GM18907 (cell line): ENCODE results near the gene EEF1A2.
A peak's percentile ranks its signal among the peaks of the same experiment; 100 is the strongest.
"Not testable (repeated sequence)": the region's sequence is repeated elsewhere in the genome, so short reads cannot be mapped to it uniquely, and the experiment has no call there.

ENCODE experiments used
- ATAC-seq: cut with Tn5 transposase; IDR thresholded peaks from one replicate; pipeline ENCODE4 v1.9.1; 2021; ENCODE audit warnings: mild to moderate bottlenecking, moderate library complexity; ENCODE audit not compliant: unreplicated experiment

EEF1A2 gene

GRCh38 chr20:63521602-63522001 is 22.7 kb upstream of the EEF1A2 start:
- ATAC-seq, result no peak

- ATAC-seq, result peak; percentile 39
These were observed 22.2 kb upstream of the EEF1A2 start for GRCh38 chr20:63520934-63521601.

GRCh38 chr20:63520504-63520933 is 21.6 kb upstream of the EEF1A2 start, which contains the start of gene PPDPF:
PPDPF (plus strand) TSS chr20:63520765; CDS start chr20:63521309, 544 bp downstream.
- ATAC-seq, result peak; percentile 60

DNA sequence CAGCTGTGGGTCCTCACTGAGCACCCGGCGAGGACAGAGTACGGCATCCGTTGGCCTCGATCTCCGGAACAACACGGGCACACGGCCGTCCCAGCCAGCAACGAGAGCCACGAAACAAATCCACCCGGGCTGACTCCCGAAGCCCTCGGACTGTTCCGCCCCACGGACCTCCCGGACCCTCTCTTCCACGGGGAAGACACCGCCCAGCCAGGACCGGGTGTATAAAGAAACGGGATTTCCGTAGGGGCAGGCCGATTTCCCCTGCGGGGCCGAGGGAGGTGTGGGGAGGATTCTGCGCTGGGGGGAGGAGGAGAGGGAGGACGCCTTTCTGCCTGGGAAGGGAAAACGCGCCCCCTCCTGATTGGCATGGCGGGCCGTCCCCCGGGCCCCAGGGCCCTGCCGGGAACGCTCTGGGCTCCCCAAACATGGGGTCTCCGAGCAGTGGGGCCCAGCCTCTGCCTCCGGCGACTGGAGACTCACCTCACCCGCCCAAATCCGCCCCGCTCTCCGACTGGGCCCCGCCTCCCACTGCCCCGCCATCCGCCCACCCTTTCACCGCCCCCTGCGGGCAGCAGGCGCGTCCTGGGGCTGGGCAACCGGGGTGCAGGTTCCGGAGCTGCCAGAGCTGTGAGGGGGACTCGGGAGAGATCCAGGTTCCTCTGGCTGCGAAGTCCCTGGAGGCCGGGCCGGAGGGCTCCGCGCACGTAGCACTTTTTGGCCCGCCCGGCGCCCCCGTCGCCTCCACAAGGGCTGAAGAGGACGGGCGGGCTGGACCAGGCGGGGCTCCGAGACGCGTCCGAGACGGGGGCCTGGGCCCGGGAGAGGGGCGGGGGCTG is 21.0 kb upstream of the EEF1A2 start:
- ATAC-seq, result peak; percentile 43

- ATAC-seq, result no peak
These were observed 20.2 kb upstream of the EEF1A2 start for GRCh38 chr20:63518946-63519667.

DNA sequence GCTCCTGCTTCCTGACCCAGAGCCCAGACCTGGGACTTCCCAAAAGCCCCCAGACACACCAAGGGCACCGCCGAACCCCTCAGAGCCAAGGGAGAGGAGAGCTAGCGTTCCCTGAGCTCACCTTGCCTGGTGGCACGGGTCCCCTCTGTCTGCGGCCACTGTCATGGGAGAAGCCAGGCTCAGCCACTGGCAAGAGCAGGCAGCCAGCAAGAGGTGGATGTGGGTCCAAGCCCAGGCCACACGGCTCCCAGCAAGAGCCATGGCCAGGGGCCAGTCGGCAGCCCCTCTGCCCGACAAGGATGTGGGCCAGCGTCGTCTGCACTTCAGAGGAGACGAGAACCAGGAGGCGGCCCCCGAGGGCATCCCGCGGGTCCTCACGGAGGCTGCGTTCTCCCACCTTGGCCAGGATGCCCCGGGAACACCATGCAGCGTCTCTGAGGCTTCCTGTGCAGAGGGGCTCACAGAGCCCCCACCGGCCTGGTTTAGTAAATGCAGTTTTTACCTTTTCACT is 19.5 kb upstream of the EEF1A2 start:
- no peak for ATAC-seq

DNA sequence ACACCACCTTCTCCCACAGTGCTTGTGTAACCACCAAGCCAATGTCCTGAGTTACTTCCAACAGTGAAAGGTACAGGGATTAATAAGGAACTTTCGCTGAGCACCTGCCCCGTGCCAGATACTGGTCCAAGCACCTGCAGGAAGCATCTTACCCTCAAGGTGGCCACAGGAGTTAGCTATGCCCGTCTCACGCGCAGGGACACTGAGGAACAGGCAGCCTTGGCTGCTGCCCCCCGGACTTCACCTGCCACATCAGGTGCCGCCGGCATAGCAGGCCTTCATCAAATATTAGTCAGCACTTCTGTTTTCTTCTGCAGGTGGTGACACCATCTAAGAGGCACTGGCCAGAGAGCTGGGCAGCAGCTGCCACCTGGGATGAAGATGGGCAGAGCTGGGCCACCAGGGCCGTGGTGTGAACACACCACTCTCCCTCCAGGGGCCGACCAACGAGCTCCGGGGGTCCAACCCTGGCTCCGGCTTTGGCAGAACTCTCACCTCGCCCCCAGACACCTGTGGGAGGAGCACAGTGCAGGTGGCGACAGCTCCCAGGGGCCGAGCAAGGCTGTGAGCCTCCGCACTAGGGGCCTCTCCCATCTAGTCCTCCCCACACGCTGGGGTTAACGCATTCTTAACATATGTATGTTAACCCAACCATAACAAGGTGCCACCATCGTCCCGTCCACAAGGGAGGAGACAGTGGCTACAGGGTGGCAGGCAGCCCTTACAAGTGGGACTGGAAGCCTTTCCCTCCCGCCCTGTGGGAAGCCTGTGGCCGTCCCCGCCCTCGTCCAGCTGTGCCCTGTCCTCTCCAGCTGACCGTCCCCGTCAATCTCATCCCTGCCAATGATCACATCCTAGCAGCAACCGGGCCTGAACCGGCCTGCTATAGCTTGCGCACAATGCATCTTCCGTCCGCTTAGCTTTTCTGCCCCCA is 18.8 kb upstream of the EEF1A2 start:
- no peak for ATAC-seq

GRCh38 chr20:63514520-63514919 is 15.6 kb upstream of the EEF1A2 start:
- not testable (repeated sequence) for ATAC-seq

- ATAC-seq, result no peak
These were observed 14.3 kb upstream of the EEF1A2 start for GRCh38 chr20:63513207-63513606.

DNA sequence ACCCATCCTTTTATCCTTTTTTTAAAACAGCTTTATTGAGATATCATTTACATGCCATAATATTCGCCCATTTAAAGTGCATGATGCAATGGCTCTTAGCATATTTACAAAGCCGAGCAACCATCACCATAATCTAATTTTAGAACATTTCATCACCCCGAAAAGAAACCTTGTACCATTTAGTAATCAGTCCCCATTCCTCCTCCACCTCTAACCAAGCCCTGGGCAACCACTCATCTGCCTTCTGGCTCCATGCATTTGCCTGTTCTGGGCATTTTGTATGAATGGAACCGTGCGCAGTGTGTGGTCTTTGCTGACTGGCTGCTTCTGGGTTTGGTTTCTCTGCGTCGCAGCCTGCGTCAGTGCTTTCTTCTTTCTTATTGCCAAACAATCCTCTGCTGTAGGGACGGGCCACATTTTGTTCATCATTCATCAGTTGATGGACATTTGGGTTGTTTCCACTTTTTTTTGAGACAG is 10.2 kb upstream of the EEF1A2 start:
- no peak for ATAC-seq

GRCh38 chr20:63508072-63508768 is 9.3 kb upstream of the EEF1A2 start:
- no peak for ATAC-seq

- no peak for ATAC-seq
These were observed 8.3 kb upstream of the EEF1A2 start for GRCh38 chr20:63507083-63507743.

DNA sequence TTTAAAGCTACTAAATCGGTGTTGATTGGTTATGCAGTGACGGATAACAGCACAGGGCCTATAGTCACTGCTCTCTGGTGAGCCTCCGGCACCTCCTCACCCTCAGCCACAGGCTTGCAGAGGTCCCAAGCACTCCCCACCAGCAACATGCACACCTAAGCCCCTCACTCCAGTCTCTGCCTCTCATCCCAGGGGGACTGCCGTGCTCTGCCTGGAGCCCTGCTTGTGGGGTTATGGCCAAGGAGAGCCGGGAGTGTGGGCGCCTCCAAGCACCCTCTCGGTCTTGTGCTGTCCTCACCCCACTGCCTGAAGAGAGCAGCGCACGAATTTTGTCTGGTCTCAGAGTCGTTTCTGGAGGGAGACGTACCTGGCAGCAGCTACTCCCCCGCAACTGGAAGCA is 6.8 kb upstream of the EEF1A2 start:
- ATAC-seq, result no peak

GRCh38 chr20:63505281-63505680 is 6.4 kb upstream of the EEF1A2 start:
- ATAC-seq, result no peak

DNA sequence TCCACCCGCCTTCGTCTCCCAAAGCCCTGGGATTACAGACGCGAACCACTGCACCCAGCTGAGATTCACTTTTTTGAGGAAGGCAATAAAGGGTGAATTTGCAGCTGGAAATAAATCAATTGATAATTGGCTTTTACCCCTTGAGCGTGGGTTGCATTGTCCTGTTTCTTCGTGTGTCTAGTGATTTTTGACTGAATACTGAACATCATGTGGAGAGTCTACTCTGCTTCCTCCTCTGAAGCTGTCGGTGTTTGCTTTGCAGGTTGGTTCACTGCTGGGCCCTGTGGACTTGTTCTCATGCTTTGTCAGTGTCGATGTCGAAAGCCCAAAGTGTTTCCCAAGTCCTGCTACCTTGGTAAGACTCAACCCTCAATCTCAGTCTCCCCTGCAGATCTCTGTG is 5.8 kb upstream of the EEF1A2 start:
- ATAC-seq, result no peak

DNA sequence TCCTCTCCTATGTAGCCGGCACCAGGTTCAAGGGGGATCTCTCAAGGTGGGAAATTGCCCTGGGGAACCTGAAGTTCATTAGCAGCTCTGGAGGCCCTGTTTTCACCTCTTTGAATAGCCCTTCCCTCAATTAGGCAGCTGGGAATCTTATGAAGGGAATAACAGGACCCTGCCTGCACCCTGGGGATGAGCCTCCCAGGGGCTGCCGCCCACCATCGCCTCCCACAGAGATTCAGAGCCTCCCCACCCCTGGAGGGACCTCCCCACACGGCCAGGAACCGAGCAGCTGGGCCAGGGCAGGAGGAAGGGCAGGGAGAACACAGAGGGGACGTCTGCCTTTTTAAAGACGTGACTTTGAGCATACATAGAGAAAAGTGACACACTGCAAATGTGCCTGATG is 4.6 kb upstream of the EEF1A2 start:
- ATAC-seq, result no peak

GRCh38 chr20:63502671-63503172 is 3.8 kb upstream of the EEF1A2 start:
- ATAC-seq, result no peak

GRCh38 chr20:63501818-63502670 is 3.2 kb upstream of the EEF1A2 start:
- ATAC-seq, result no peak
